ENCODE data around the gene LMTK2. TPM values are rescaled to one million over a fixed set of nuclear protein-coding genes. Genes with fewer than 3 reads are reported as not detected.

LMTK2 gene
- total RNA-seq, 4 donors from 2014 or later = 22.5 to 31.7 (median 28.4) TPM

DNA sequence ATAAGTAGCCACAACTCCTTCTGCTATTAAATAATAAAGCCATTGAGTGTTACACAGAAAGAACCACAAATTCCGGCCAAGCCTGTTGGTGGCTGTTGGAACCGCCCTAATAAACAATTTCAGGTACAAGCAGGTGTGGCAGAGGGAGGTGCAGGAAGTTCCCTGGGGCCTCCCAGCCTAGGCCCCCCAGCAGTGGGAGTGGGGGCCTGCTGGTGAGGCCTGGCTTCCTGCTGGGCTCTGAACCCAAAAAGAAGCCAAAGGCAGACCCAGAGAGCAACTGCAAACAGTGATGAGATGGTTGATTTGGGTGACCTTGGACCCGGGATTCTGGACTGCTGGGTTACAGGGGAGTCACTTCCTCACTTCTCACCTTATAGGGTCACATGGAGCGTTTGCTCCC, 21.0 kb upstream of the LMTK2 start:
- intact Hi-C loops (cut with DNase I) = no loop called here
- peaks cover 0 to 21% (median 0%) of the 10 kb centered on the region in 4 donors for H3K27me3 ChIP-seq
- no peak overlapping the region for H3K27ac ChIP-seq (replicated peaks in 1 of 4)
- whole genome bisulfite sequencing = 56% methylated on average over 4 of the region's 4 CpGs
- no peak for DNase-seq (ENCODE audit: extremely low spot score)
- H3K9me3 ChIP-seq = no peaks in the 10 kb centered on the region
- H3K4me3 ChIP-seq = no peak overlapping the region
- H3K4me1 ChIP-seq = no peaks in the 10 kb centered on the region
- H3K36me3 ChIP-seq = no peaks in the 10 kb centered on the region
- TF ChIP-seq POLR2AphosphoS5 (IDR thresholded peaks at IDR 0.05) (no peak), EP300 (IDR thresholded peaks at IDR 0.05) (no peak), POLR2A (IDR thresholded peaks at IDR 0.05; ENCODE audit: low read depth) (no peak)
- TF ChIP-seq, protein P1, sequence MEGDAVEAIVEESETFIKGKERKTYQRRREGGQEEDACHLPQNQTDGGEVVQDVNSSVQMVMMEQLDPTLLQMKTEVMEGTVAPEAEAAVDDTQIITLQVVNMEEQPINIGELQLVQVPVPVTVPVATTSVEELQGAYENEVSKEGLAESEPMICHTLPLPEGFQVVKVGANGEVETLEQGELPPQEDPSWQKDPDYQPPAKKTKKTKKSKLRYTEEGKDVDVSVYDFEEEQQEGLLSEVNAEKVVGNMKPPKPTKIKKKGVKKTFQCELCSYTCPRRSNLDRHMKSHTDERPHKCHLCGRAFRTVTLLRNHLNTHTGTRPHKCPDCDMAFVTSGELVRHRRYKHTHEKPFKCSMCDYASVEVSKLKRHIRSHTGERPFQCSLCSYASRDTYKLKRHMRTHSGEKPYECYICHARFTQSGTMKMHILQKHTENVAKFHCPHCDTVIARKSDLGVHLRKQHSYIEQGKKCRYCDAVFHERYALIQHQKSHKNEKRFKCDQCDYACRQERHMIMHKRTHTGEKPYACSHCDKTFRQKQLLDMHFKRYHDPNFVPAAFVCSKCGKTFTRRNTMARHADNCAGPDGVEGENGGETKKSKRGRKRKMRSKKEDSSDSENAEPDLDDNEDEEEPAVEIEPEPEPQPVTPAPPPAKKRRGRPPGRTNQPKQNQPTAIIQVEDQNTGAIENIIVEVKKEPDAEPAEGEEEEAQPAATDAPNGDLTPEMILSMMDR (IDR thresholded peaks at IDR 0.05) = no peak

DNA sequence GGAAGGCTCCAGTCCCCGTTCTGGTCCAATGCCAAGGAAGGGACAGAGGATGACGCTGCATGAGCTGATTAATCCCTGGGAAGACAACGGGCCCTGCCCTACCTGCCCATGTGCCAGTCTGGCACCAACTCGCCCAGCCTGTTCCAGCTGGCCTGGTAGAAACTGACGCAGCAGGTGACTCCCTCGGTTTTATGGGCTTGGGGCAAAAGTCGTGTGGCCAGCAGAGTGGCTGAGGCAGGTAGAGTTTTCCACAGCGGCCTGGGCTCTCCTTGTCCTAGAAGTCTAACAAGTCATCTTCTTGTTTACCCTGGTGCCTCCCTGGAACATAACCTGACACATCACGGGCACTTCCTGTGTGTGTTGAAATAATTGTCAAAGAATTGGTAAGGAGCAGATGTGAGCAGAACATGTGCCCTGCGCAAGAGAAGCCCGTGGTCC, 20.4 kb upstream of the LMTK2 start:
- Histone ChIP-seq H3K4me3 (no peak overlapping the region), H3K27me3 (peaks cover 0 to 21% (median 0%) of the 10 kb centered on the region in 4 donors), H3K9me3 (no peaks in the 10 kb centered on the region), H3K27ac (replicated peaks in 1 of 4) (no peak overlapping the region), H3K4me1 (no peaks in the 10 kb centered on the region), H3K36me3 (no peaks in the 10 kb centered on the region)
- no peak for TF ChIP-seq POLR2A (IDR thresholded peaks at IDR 0.05; ENCODE audit: low read depth)
- no peak for TF ChIP-seq EP300 (IDR thresholded peaks at IDR 0.05)
- TF ChIP-seq, protein P1 (IDR thresholded peaks at IDR 0.05) = no peak
- no peak for TF ChIP-seq POLR2AphosphoS5 (IDR thresholded peaks at IDR 0.05)
- no peak for DNase-seq (ENCODE audit: extremely low spot score)
- intact Hi-C loops (cut with DNase I) = no loop called here
- 85% methylated on average over 11 of the region's 11 CpGs for WGBS

DNA sequence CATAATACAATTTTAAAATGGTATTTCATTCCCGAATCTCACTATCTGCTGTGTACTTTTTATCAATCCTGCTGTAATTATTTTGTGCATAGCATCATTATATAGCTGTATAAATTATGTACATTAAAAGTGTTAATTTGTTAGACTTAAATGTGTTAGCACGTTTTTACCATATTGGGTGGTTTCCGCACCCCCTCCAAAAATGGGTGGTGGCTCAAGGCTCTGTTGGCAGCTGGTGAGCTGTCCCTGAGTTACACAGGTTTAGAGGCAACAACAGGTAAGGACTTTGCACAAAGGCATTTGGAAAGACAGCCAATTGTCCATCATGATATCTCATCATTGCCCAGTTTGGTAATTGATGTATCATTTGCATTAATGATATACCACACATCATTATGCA, 18.6 kb upstream of the LMTK2 start:
- DNase-seq (ENCODE audit: extremely low spot score) = no peak
- WGBS = 92% methylated on average over 3 of the region's 3 CpGs

DNA sequence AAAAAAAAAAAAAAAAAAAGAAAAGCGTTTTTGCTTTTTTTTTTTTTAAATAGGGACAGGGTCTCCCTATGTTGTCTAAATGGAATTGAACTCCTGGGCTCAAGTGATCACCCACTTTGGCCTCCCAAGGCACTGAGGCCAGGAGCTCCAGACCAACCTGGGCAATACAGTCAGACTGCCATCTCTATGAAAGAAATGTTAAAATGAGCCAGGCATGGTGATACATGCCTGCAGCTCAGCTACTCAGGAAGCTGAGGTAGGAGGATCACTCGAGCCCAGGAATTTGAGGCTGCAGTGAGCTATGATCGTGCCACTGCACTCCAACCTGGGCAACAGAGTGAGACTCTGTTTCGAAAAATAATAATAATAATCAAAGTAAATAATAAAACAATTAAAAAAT, 16.5 kb upstream of the LMTK2 start:
- 69% methylated on average over 4 of the region's 4 CpGs for WGBS
- TF ChIP-seq POLR2A (IDR thresholded peaks at IDR 0.05; ENCODE audit: low read depth) = no peak

More for the DNA sequence above, 18.6 kb upstream of the LMTK2 start:
- H3K9me3 ChIP-seq = peaks cover 0 to 9% (median 1%) of the 10 kb centered on the region in 4 donors
- no peak overlapping the region for H3K4me3 ChIP-seq
- H3K27ac ChIP-seq (replicated peaks in 1 of 4) = no peak overlapping the region
- H3K27me3 ChIP-seq = peaks cover 0 to 21% (median 0%) of the 10 kb centered on the region in 4 donors
- H3K4me1 ChIP-seq = no peaks in the 10 kb centered on the region
- intact Hi-C loops (cut with DNase I) = no loop called here
- TF ChIP-seq POLR2AphosphoS5 (IDR thresholded peaks at IDR 0.05) (no peak), POLR2A (IDR thresholded peaks at IDR 0.05; ENCODE audit: low read depth) (no peak), EP300 (IDR thresholded peaks at IDR 0.05) (no peak)
- TF ChIP-seq, protein P1 (IDR thresholded peaks at IDR 0.05) = no peak
- no peaks in the 10 kb centered on the region for H3K36me3 ChIP-seq

DNA sequence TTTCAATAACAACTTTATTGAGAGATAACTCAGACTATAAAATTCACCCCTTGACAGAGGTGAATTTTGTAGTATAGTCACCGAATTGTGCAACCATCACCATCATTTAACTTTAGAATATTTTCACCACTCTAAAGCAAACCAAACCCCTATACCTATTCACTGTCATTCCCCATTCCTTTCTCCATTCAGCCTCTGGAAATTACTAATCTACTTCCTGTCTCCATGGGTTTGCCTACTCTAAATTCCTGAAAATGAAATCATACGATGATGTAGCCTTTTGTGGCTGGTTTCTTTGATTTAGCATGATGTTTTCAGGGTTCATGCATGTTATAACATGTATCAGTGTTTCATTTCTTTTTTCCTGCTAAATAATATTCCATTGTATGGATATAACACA, 15.6 kb upstream of the LMTK2 start:
- Histone ChIP-seq H3K4me1 (no peaks in the 10 kb centered on the region), H3K27ac (replicated peaks in 1 of 4) (no peak overlapping the region), H3K27me3 (peaks cover 0 to 12% (median 0%) of the 10 kb centered on the region in 4 donors), H3K9me3 (peaks cover 0 to 28% (median 24%) of the 10 kb centered on the region in 4 donors), H3K4me3 (no peak overlapping the region), H3K36me3 (no peaks in the 10 kb centered on the region)
- 77% methylated on average over 2 of the region's 2 CpGs for WGBS
- no peak for DNase-seq (ENCODE audit: extremely low spot score)
- intact Hi-C loops (cut with DNase I) = no loop called here
- TF ChIP-seq POLR2AphosphoS5 (IDR thresholded peaks at IDR 0.05) = no peak
- TF ChIP-seq, protein P1 (IDR thresholded peaks at IDR 0.05) = no peak

More for the DNA sequence above, 16.5 kb upstream of the LMTK2 start:
- Histone ChIP-seq H3K4me3 (no peak overlapping the region), H3K36me3 (no peaks in the 10 kb centered on the region), H3K4me1 (no peaks in the 10 kb centered on the region), H3K9me3 (peaks cover 0 to 20% (median 16%) of the 10 kb centered on the region in 4 donors), H3K27me3 (peaks cover 0 to 21% (median 0%) of the 10 kb centered on the region in 4 donors), H3K27ac (replicated peaks in 1 of 4) (no peak overlapping the region)
- no peak for DNase-seq (ENCODE audit: extremely low spot score)
- intact Hi-C loops (cut with DNase I) = no loop called here
